ENCODE measurements around the gene TNFRSF19. TPM values are rescaled to one million over a fixed set of nuclear protein-coding genes. Genes with fewer than 3 reads are reported as not detected.

The TNFRSF19 gene
- total RNA-seq, 2 donors from 2014 or later = 5.4 to 6.9 TPM

DNA sequence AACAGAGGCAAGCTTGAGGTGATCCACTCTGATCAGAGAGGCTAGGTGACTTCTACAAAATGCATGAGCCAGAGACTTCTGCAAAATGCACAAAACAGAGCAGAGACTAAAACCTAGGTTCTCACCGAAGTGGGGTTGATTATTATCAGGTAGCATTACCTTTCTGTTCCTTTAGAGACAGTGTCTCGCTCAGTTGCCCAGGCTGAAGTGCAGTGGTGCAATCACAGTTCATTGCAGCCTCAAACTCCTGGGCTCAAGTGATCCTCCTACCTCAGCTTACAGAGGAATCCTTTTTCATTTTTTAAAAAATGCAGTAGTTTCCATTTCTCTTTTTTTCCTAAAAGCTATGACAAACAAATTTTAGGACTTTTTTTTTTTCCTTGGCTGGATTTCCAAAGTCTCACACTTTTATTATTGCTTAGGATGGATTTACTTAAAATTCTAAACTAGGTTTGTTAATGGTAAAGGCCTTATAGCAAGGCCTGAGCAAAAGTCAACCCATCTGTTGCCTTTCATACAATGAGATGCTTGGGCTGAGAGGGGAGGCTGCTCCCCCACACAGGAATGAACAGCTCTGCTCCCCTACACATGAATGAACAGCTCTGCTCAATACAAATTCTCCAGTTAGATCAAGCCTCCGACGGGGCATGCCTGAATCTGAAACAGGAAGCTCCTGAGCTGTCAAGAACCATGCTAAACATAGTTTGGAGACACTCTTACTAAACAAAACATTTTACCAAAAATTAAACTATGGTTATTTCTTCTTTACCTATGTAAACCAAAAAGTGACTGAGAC is 18.8 kb upstream of the TNFRSF19 start:
- 61 to 86% methylated on average over 4 of the region's 4 CpGs for WGBS, 2 donors
- intact Hi-C loops (cut with DNase I) = no loop called here
- Histone ChIP-seq H3K27ac (no peak overlapping the region), H3K36me3 (replicated peaks in 1 of 2; ENCODE audit: insufficient read depth in 1 of 2, low read depth in 2 of 2) (no peaks in the 10 kb centered on the region), H3K9me3 (no peaks in the 10 kb centered on the region), H3K4me1 (peaks cover 7% of the 10 kb centered on the region), H3K4me3 (no peak overlapping the region), H3K27me3 (peaks cover 0 to 4% of the 10 kb centered on the region in 2 donors)
- TF ChIP-seq, protein P1, sequence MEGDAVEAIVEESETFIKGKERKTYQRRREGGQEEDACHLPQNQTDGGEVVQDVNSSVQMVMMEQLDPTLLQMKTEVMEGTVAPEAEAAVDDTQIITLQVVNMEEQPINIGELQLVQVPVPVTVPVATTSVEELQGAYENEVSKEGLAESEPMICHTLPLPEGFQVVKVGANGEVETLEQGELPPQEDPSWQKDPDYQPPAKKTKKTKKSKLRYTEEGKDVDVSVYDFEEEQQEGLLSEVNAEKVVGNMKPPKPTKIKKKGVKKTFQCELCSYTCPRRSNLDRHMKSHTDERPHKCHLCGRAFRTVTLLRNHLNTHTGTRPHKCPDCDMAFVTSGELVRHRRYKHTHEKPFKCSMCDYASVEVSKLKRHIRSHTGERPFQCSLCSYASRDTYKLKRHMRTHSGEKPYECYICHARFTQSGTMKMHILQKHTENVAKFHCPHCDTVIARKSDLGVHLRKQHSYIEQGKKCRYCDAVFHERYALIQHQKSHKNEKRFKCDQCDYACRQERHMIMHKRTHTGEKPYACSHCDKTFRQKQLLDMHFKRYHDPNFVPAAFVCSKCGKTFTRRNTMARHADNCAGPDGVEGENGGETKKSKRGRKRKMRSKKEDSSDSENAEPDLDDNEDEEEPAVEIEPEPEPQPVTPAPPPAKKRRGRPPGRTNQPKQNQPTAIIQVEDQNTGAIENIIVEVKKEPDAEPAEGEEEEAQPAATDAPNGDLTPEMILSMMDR (IDR thresholded peaks at IDR 0.05) = no peak
- TF ChIP-seq POLR2A (IDR thresholded peaks at IDR 0.05) = no peak
- ATAC-seq = no peak
- no peak for DNase-seq

DNA sequence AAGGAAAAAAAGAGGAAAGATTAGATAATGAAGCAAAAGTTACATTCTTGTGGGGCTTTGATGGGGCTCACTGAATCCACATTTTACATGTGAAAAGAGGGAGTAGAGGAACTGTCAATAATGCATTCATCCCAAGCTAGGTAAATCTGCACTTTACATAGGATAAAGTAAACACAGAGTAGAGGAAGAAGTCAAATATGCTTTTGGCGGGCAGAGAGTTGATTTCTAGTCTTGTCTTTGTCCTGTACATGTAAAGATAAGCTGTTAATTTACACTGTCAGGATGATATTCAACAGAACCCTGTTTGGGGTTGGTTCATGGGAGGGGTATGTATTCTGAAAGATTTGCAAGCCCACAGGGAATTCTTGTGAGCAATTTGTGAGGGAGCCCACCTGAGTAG is 18.0 kb upstream of the TNFRSF19 start:
- ATAC-seq = no peak
- Histone ChIP-seq H3K9me3 (no peaks in the 10 kb centered on the region), H3K4me3 (no peak overlapping the region), H3K36me3 (replicated peaks in 1 of 2; ENCODE audit: insufficient read depth in 1 of 2, low read depth in 2 of 2) (no peaks in the 10 kb centered on the region), H3K27ac (no peak overlapping the region), H3K27me3 (peaks cover 0 to 4% of the 10 kb centered on the region in 2 donors), H3K4me1 (peaks cover 4% of the 10 kb centered on the region)
- WGBS, 2 donors = 42 to 48% methylated on average over 1 of the region's 1 CpG
- no peak for TF ChIP-seq POLR2A (IDR thresholded peaks at IDR 0.05)
- TF ChIP-seq, protein P1 (IDR thresholded peaks at IDR 0.05) = no peak
- intact Hi-C loops (cut with DNase I) = no loop called here
- DNase-seq = no peak

DNA sequence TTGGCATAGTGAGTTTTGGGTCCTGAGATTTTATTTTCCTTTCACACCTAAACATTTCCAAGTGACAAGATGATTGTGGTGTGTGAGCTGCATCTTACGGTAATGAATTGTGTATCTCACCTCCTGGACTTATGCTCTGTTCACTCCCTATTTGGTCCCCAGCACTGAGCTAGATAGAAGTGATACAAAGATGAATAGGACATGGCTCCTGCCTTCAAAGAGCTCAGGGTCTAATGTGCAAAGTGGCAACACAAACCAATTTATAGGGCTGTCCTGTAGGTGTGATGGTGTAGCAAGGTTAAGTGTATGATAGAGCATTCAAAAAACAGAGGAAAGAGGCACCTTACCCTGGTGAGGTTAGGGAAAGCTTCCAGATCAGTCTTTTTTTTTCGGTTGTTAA is 17.6 kb upstream of the TNFRSF19 start:
- no peak overlapping the region for H3K27ac ChIP-seq
- TF ChIP-seq, protein P1 (IDR thresholded peaks at IDR 0.05) = no peak
- TF ChIP-seq POLR2A (IDR thresholded peaks at IDR 0.05) = no peak
- no peaks in the 10 kb centered on the region for H3K27me3 ChIP-seq
- H3K4me1 ChIP-seq = peaks cover under 1% of the 10 kb centered on the region
- ATAC-seq (no peak), DNase-seq (no peak)
- H3K36me3 ChIP-seq (replicated peaks in 1 of 2; ENCODE audit: insufficient read depth in 1 of 2, low read depth in 2 of 2) = no peaks in the 10 kb centered on the region
- intact Hi-C loops (cut with DNase I) = no loop called here
- 82 to 85% methylated on average over 2 of the region's 2 CpGs for WGBS, 2 donors
- H3K4me3 ChIP-seq = no peak overlapping the region
- H3K9me3 ChIP-seq = no peaks in the 10 kb centered on the region

DNA sequence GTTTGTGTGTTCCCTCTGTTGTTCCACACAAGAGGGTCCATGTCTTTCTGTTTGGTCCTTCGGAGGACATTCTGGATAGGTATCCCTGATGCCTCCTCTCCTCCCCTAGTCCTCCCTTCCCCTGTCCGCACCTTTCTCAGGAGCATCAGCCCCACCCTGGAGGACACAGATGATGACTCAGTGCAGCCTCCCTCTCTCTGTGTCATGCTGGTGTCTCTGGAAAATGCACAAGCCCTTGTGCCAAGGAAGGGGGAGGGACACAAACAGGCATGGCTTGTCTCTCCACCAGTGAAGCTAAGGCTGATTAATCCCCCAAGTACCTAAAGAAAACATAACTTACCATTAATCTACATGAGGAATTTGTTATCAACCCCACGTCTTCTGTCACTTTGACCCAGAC is 16.2 kb upstream of the TNFRSF19 start:
- Histone ChIP-seq H3K4me1 (no peaks in the 10 kb centered on the region), H3K27ac (no peak overlapping the region), H3K27me3 (no peaks in the 10 kb centered on the region), H3K9me3 (no peaks in the 10 kb centered on the region), H3K36me3 (replicated peaks in 1 of 2; ENCODE audit: insufficient read depth in 1 of 2, low read depth in 2 of 2) (no peaks in the 10 kb centered on the region), H3K4me3 (no peak overlapping the region)
- intact Hi-C loops (cut with DNase I) = no loop called here
- 57 to 74% methylated on average over 3 of the region's 3 CpGs for WGBS, 2 donors
- DNase-seq (no peak), ATAC-seq (no peak)
- TF ChIP-seq POLR2A (IDR thresholded peaks at IDR 0.05) = no peak
- TF ChIP-seq, protein P1 (IDR thresholded peaks at IDR 0.05) = no peak

DNA sequence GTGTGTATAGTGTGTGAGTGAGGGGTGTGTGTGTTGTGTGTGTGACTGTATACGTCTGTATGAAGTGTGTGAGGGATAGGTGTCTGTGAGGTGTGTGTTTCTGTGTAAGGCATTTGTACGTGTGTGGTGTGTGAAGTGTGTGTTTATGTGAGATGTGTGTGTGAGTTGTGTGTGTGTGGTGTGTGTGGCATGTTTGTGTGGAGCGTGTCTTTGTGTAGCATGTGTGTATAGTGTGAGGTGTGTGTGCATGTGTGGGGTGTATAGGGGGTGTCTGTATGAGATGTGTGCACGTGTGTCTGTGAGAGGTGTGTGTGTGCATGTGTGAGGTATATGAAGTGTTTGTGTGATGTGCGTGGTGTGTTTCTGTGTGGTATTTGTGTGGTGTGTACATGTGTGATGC is 13.2 kb upstream of the TNFRSF19 start:
- Histone ChIP-seq H3K9me3 (no peaks in the 10 kb centered on the region), H3K36me3 (replicated peaks in 1 of 2; ENCODE audit: insufficient read depth in 1 of 2, low read depth in 2 of 2) (no peaks in the 10 kb centered on the region), H3K27ac (no peak overlapping the region), H3K27me3 (no peaks in the 10 kb centered on the region), H3K4me1 (no peaks in the 10 kb centered on the region), H3K4me3 (no peak overlapping the region)
- intact Hi-C loops (cut with DNase I) = no loop called here
- 70 to 72% methylated on average over 5 of the region's 5 CpGs for WGBS, 2 donors
- TF ChIP-seq, protein P1 (IDR thresholded peaks at IDR 0.05) = no peak
- TF ChIP-seq POLR2A (IDR thresholded peaks at IDR 0.05) = no peak
- no peak for ATAC-seq
- DNase-seq = no peak

Data from body of pancreas (tissue), 4 donors.